GM12892 (cell line): ENCODE results near the gene FTO.

Source experiments
- POLR2A ChIP-seq: IDR thresholded peaks from 2 replicates; pipeline ENCODE4 v1.6.1; 2011; ENCODE audit warnings: low read depth, low read length, control low read depth
- POLR2AphosphoS5 ChIP-seq: IDR thresholded peaks from 2 replicates; pipeline ENCODE4 v1.6.1; 2011; ENCODE audit warnings: low read depth, low read length, control low read depth

DNA sequence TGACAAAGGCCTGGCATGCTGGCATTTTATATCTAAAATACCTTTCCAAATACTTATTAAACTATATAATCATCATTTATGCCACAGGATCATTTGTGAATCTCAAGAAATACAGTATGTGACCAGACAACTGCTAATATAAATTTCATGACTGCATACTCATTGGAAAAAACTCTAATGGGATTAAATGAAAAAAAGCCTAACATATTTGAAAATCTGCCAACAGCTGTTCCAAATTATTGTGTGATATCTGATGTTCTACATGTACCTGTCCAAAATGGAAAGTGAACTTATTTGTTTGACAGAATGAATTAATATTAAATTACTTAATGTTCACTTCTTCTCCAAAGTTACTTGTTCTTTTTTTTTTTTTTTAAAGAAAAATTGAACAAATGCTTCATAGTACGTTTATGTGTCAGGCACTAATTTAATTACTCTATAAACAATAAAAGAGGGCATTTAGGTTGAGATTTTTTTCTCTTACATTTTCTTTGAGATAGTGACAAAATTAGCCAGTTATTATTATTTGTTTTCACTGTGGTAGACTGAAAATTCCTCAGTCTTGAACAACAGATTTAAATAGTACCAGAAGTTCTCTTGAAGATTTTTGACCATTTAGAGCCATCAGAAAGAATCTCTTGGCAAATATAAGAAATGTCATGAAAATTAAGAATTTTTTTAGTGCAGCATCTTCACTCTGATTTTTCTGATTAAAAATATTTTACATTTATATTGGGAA lies 114.0 kb downstream of the FTO start:
- no peak for TF ChIP-seq POLR2AphosphoS5
- TF ChIP-seq POLR2A, result no peak
